ENCODE data around the gene DCAF15. TPM values are rescaled to one million over a fixed set of nuclear protein-coding genes. Genes with fewer than 3 reads are reported as not detected.
"Not testable (repeated sequence)": the region's sequence is repeated elsewhere in the genome, so short reads cannot be mapped to it uniquely, and the experiment has no call there.

Gene DCAF15
- total RNA-seq, 1 donor from 2014 or later = 76.4 TPM

GRCh38 chr19:13973479-13973878, 21.2 kb downstream of the DCAF15 start:
- intact Hi-C loops (cut with micrococcal nuclease) = not testable (repeated sequence)

GRCh38 chr19:13974073-13974472, 21.8 kb downstream of the DCAF15 start:
- intact Hi-C loops (cut with micrococcal nuclease) = no loop called here

- intact Hi-C loops (cut with micrococcal nuclease) = no loop called here
These were observed 23.6 kb downstream of the DCAF15 start for GRCh38 chr19:13975870-13976269.

GRCh38 chr19:13976446-13976845, 24.1 kb downstream of the DCAF15 start:
- intact Hi-C loops (cut with micrococcal nuclease) = no loop called here

- intact Hi-C loops (cut with micrococcal nuclease) = no loop called here
These were observed 25.5 kb downstream of the DCAF15 start for GRCh38 chr19:13977803-13978202.

- intact Hi-C loops (cut with micrococcal nuclease) = no loop called here
These were observed 26.3 kb downstream of the DCAF15 start for GRCh38 chr19:13978351-13979243.

- intact Hi-C loops (cut with micrococcal nuclease) = no loop called here
These were observed 26.9 kb downstream of the DCAF15 start for GRCh38 chr19:13979244-13979615.

- intact Hi-C loops (cut with micrococcal nuclease) = no loop called here
These were observed 27.4 kb downstream of the DCAF15 start for GRCh38 chr19:13979686-13980085.

- intact Hi-C loops (cut with micrococcal nuclease) = no loop called here
These were observed 28.0 kb downstream of the DCAF15 start for GRCh38 chr19:13980340-13980739.

- intact Hi-C loops (cut with micrococcal nuclease) = no loop called here
These were observed 28.7 kb downstream of the DCAF15 start for GRCh38 chr19:13981021-13981420.

GRCh38 chr19:13981467-13981866, 29.2 kb downstream of the DCAF15 start:
- intact Hi-C loops (cut with micrococcal nuclease) = no loop called here

- intact Hi-C loops (cut with micrococcal nuclease) = no loop called here
These were observed 29.7 kb downstream of the DCAF15 start for GRCh38 chr19:13981988-13982501.

GRCh38 chr19:13982773-13983172, 30.5 kb downstream of the DCAF15 start:
- intact Hi-C loops (cut with micrococcal nuclease) = no loop called here

- intact Hi-C loops (cut with micrococcal nuclease) = no loop called here
These were observed 31.0 kb downstream of the DCAF15 start for GRCh38 chr19:13983213-13983889.

- intact Hi-C loops (cut with micrococcal nuclease) = no loop called here
These were observed 31.9 kb downstream of the DCAF15 start for GRCh38 chr19:13984186-13984585.

GRCh38 chr19:13984875-13985741, 32.8 kb downstream of the DCAF15 start:
- intact Hi-C loops (cut with micrococcal nuclease) = loop anchor here (5.0 kb wide), 1 partner anchor 1142 kb away; a partner anchor contains a TSS

- intact Hi-C loops (cut with micrococcal nuclease) = loop anchor here (1.0 to 5.0 kb wide), 7 partner anchors 16 to 1141 kb away; partner anchors contain the start of genes DCAF15, PRKACA and RFX1
These were observed 33.5 kb downstream of the DCAF15 start for GRCh38 chr19:13985771-13986347.

GRCh38 chr19:13986348-13986904, 34.1 kb downstream of the DCAF15 start:
- intact Hi-C loops (cut with micrococcal nuclease) = loop anchor here (1.0 to 5.0 kb wide), 7 partner anchors 16 to 1141 kb away; partner anchors contain the start of genes DCAF15, PRKACA and RFX1

- intact Hi-C loops (cut with micrococcal nuclease) = loop anchor here (5.0 kb wide), 1 partner anchor 1140 kb away; a partner anchor contains a TSS
These were observed 35.0 kb downstream of the DCAF15 start for GRCh38 chr19:13987101-13987890.

All from T-helper 1 cell treated with Interleukin-12 subunit alpha and Interleukin-12 subunit beta and Interleukin-4 antibody, amounts not matched to agents 30 ng/mL and 1 ng/mL, for 36 hours (primary cell).